Gastrocnemius medialis (tissue), 4 donors: ENCODE data around the gene KCTD12. TPM values are rescaled to one million over a fixed set of nuclear protein-coding genes. Genes with fewer than 3 reads are reported as not detected.

Source experiments
- ATAC-seq, 2 donors: fragments of 150-250 bp; one replicate each; pipeline ENCODE4 v1.9.1; 2016
- DNase-seq, 2 donors: peaks; one replicate each; pipeline ENCODE4 v3.0.0-alpha.2; 2019
- H3K27ac ChIP-seq, 4 donors: fragments of 200-600 bp; sonication (generic); 1 replicate in 1 of 4; 2 replicates in 3 of 4; pipeline ENCODE4 v1.5.1; 2016 to 2018; ENCODE audit warnings: mild to moderate bottlenecking in 2 of 4, moderate library complexity in 1 of 4
- H3K27me3 ChIP-seq, 3 donors: fragments of 200-600 bp; sonication (generic) in 2 of 3; 1 replicate in 1 of 3; 2 replicates in 2 of 3; pipeline versions ENCODE4 v1.5.1 to v1.6.0; 2016 to 2019; ENCODE audit warnings: mild to moderate bottlenecking in 1 of 3, moderate library complexity in 1 of 3
- H3K36me3 ChIP-seq, 2 donors: fragments of 200-600 bp; sonication (generic) in 1 of 2; one replicate each; pipeline ENCODE4 v1.5.1; 2017 to 2018
- H3K4me1 ChIP-seq, 2 donors: fragments of 200-600 bp; sonication (generic) in 1 of 2; one replicate each; pipeline ENCODE4 v1.5.1; 2016 to 2017; ENCODE audit warnings: mild to moderate bottlenecking in 2 of 2
- H3K4me3 ChIP-seq, 4 donors: fragments of 200-600 bp; sonication (generic) in 3 of 4; 1 replicate in 1 of 4; 2 replicates in 3 of 4; pipeline ENCODE4 v1.5.1; 2016 to 2019; ENCODE audit warnings: mild to moderate bottlenecking in 2 of 4
- H3K9me3 ChIP-seq, 3 donors: fragments of 200-600 bp; sonication (generic) in 2 of 3; 1 replicate in 1 of 3; 2 replicates in 2 of 3; pipeline ENCODE4 v1.5.1; 2016 to 2019
- CTCF ChIP-seq, 5 experiments: fragments of 450-650 bp in 3 of 5; fragments of 200-600 bp in 2 of 5; sonication (generic) in 2 of 5; IDR thresholded peaks in 4 of 5; conservative IDR thresholded peaks in 1 of 5; 1 replicate in 4 of 5; 2 replicates in 1 of 5; pipeline ENCODE4 v1.5.1; 2016 to 2019; ENCODE audit warnings: antibody characterized with exemption in 5 of 5, mild to moderate bottlenecking in 3 of 5, moderate library complexity in 3 of 5
- POLR2A ChIP-seq, 2 donors: fragments of 450-650 bp; IDR thresholded peaks; one replicate each; pipeline ENCODE4 v1.6.1; 2017; ENCODE audit warnings: antibody characterized with exemption in 2 of 2, mild to moderate bottlenecking in 2 of 2, moderate library complexity in 2 of 2
- in situ Hi-C, 4 donors: fragments of 200-750 bp; cut with MboI; loops; one replicate each; pipeline versions ENCODE4 v1.15.0 to v1.8.0; 2017; ENCODE audit warnings: low sequenced_read_pairs in 4 of 4
- intact Hi-C: fragments of 100-400 bp; cut with DNase I; formaldehyde crosslinking; loops from one replicate; pipeline ENCODE4 v1.15.1; 2023; ENCODE audit warnings: low total_unique reads
- total RNA-seq, 4 donors: library from RNA; depleted of rRNA; stranded (reverse); fragments of >200 nt; gene quantifications; one replicate each; pipeline versions ENCODE4 v1.1.0 to v1.2.3, GENCODE V29; 2016

The KCTD12 gene
- total RNA-seq, 4 donors from 2014 or later, result 17.3 to 35.9 (median 27.1) TPM

GRCh38 chr13:76878043-76878442 lies 8.2 kb downstream of the KCTD12 start:
- Histone ChIP-seq H3K4me3 (no peak overlapping the region), H3K9me3 (no peaks in the 10 kb centered on the region), H3K27me3 (peaks cover 0 to 27% (median 10%) of the 10 kb centered on the region in 3 donors), H3K36me3 (no peaks in the 10 kb centered on the region), H3K27ac (no peak overlapping the region), H3K4me1 (peaks cover 0 to 8% of the 10 kb centered on the region in 2 donors)
- DNase-seq (no peak), ATAC-seq (no peak)
- in situ Hi-C loops, result no loop called here
- intact Hi-C loops, result no loop called here
- TF ChIP-seq CTCF (IDR thresholded peaks at IDR 0.05 in 4 of 5, conservative IDR thresholded peaks at IDR 0.05 in 1 of 5) (no peak), POLR2A (IDR thresholded peaks at IDR 0.05) (no peak)

GRCh38 chr13:76875271-76875815 lies 10.9 kb downstream of the KCTD12 start:
- Histone ChIP-seq H3K4me1 (peaks cover 0 to 5% of the 10 kb centered on the region in 2 donors), H3K9me3 (no peaks in the 10 kb centered on the region), H3K27ac (no peak overlapping the region), H3K36me3 (no peaks in the 10 kb centered on the region), H3K4me3 (no peak overlapping the region), H3K27me3 (peaks cover 0 to 8% (median 0%) of the 10 kb centered on the region in 3 donors)
- no peak for TF ChIP-seq CTCF (IDR thresholded peaks at IDR 0.05 in 4 of 5, conservative IDR thresholded peaks at IDR 0.05 in 1 of 5)
- TF ChIP-seq POLR2A (IDR thresholded peaks at IDR 0.05), result no peak
- intact Hi-C loops (no loop called here), in situ Hi-C loops (no loop called here)
- ATAC-seq (no peak), DNase-seq (no peak)

- intact Hi-C loops, result no loop called here
- in situ Hi-C loops, result no loop called here
- ATAC-seq (no peak), DNase-seq (no peak)
- Histone ChIP-seq H3K36me3 (no peaks in the 10 kb centered on the region), H3K27me3 (peaks cover 0 to 8% (median 0%) of the 10 kb centered on the region in 3 donors), H3K4me3 (no peak overlapping the region), H3K9me3 (no peaks in the 10 kb centered on the region), H3K4me1 (no peaks in the 10 kb centered on the region), H3K27ac (no peak overlapping the region)
- TF ChIP-seq CTCF (IDR thresholded peaks at IDR 0.05 in 4 of 5, conservative IDR thresholded peaks at IDR 0.05 in 1 of 5), result no peak
- TF ChIP-seq POLR2A (IDR thresholded peaks at IDR 0.05), result no peak
These were observed 11.7 kb downstream of the KCTD12 start for GRCh38 chr13:76874479-76874878.

- in situ Hi-C loops, result no loop called here
- Histone ChIP-seq H3K27ac (no peak overlapping the region), H3K36me3 (no peaks in the 10 kb centered on the region), H3K27me3 (peaks cover 0 to 8% (median 0%) of the 10 kb centered on the region in 3 donors), H3K4me1 (no peaks in the 10 kb centered on the region), H3K4me3 (no peak overlapping the region), H3K9me3 (no peaks in the 10 kb centered on the region)
- ATAC-seq (no peak), DNase-seq (no peak)
- intact Hi-C loops, result no loop called here
- TF ChIP-seq CTCF (IDR thresholded peaks at IDR 0.05 in 4 of 5, conservative IDR thresholded peaks at IDR 0.05 in 1 of 5) (no peak), POLR2A (IDR thresholded peaks at IDR 0.05) (no peak)
These were observed 12.8 kb downstream of the KCTD12 start for GRCh38 chr13:76873445-76873844.

GRCh38 chr13:76872675-76873074 lies 13.5 kb downstream of the KCTD12 start:
- TF ChIP-seq POLR2A (IDR thresholded peaks at IDR 0.05), result no peak
- no peak for TF ChIP-seq CTCF (IDR thresholded peaks at IDR 0.05 in 4 of 5, conservative IDR thresholded peaks at IDR 0.05 in 1 of 5)
- DNase-seq (no peak), ATAC-seq (no peak)
- Histone ChIP-seq H3K9me3 (no peaks in the 10 kb centered on the region), H3K27ac (no peak overlapping the region), H3K4me3 (no peak overlapping the region), H3K36me3 (no peaks in the 10 kb centered on the region), H3K27me3 (peaks cover 0 to 8% (median 0%) of the 10 kb centered on the region in 3 donors), H3K4me1 (no peaks in the 10 kb centered on the region)
- in situ Hi-C loops, result no loop called here
- intact Hi-C loops, result no loop called here
